K562 (cell line): ENCODE measurements around the gene XRRA1. TPM values are rescaled to one million over a fixed set of nuclear protein-coding genes. Genes with fewer than 3 reads are reported as not detected.

Experiments
- ARID1B ChIP-seq: fragments of 450-650 bp; IDR thresholded peaks from 2 replicates; pipeline ENCODE4 v1.6.1; 2016; ENCODE audit warnings: antibody characterized with exemption, mild to moderate bottlenecking, inconsistent platforms
- ATF7 ChIP-seq: fragments of 450-650 bp; IDR thresholded peaks from 2 replicates; pipeline ENCODE4 v1.7.1; 2014; ENCODE audit warnings: mild to moderate bottlenecking, moderate library complexity
- CHCHD3 ChIP-seq: fragments of 250-450 bp; sonication (Bioruptor Pico); IDR thresholded peaks from 2 replicates; pipeline ENCODE4 v2.1.2; 2022; ENCODE audit warnings: mild to moderate bottlenecking
- COPS2 ChIP-seq: fragments of 450-650 bp; conservative IDR thresholded peaks from 2 replicates; pipeline ENCODE4 v1.6.1; 2016; ENCODE audit warnings: mild to moderate bottlenecking, moderate library complexity
- CREB1 ChIP-seq, 2 experiments: sonication (generic) in 1 of 2; formaldehyde crosslinking in 1 of 2; IDR thresholded peaks; 2 replicates each; pipeline versions ENCODE4 v1.6.1 to v1.8.0; 2012 to 2022; ENCODE audit warnings: inconsistent platforms in 1 of 2, mild to moderate bottlenecking in 1 of 2, missing genetic modification reagents in 1 of 2, moderate library complexity in 1 of 2
- CXXC5 ChIP-seq: fragments of 250-450 bp; sonication (Bioruptor Pico); IDR thresholded peaks from 2 replicates; pipeline ENCODE4 v1.8.0; 2022; ENCODE audit warnings: inconsistent platforms, mild to moderate bottlenecking, moderate library complexity
- DPF2 ChIP-seq: fragments of 450-650 bp; IDR thresholded peaks from 2 replicates; pipeline ENCODE4 v1.6.1; 2016
- ELF2 ChIP-seq: fragments of 250-450 bp; sonication (Bioruptor Pico); IDR thresholded peaks from 2 replicates; pipeline ENCODE4 v1.5.0; 2021; ENCODE audit warnings: mild to moderate bottlenecking
- FOXJ2 ChIP-seq: fragments of 200-800 bp; sonication (Bioruptor generic); IDR thresholded peaks from 2 replicates; pipeline ENCODE4 v1.6.1; 2016; ENCODE audit warnings: missing genetic modification characterization, missing compliant biosample characterization
- FOXM1 ChIP-seq, 2 experiments: fragments of 450-650 bp in 1 of 2; sonication (generic) in 1 of 2; formaldehyde crosslinking in 1 of 2; IDR thresholded peaks; 2 replicates each; pipeline versions ENCODE4 v1.6.1 to v1.9.0; 2017 to 2022; ENCODE audit warnings: low read depth in 2 of 2, mild to moderate bottlenecking in 2 of 2, missing genetic modification reagents in 1 of 2, moderate library complexity in 1 of 2
- HEY1 ChIP-seq: fragments of 250-450 bp; sonication (Bioruptor Pico); IDR thresholded peaks from 2 replicates; pipeline ENCODE4 v1.5.0; 2020; ENCODE audit warnings: mild to moderate bottlenecking, moderate library complexity, borderline replicate concordance
- JUND ChIP-seq, 2 experiments: IDR thresholded peaks; 2 replicates in 1 of 2; 3 replicates in 1 of 2; pipeline ENCODE4 v1.6.1; 2011; ENCODE audit warnings: borderline replicate concordance in 2 of 2, low read depth in 2 of 2, low read length in 2 of 2, improper control_type of control experiment in 1 of 2, missing biosample characterization in 1 of 2, missing genetic modification characterization in 1 of 2, missing genetic modification reagents in 1 of 2
- LEF1 ChIP-seq: fragments of 450-650 bp; IDR thresholded peaks from 2 replicates; pipeline ENCODE4 v1.6.1; 2016; ENCODE audit warnings: mild to moderate bottlenecking
- MAFK ChIP-seq: IDR thresholded peaks from 2 replicates; pipeline ENCODE4 v1.6.1; 2011; ENCODE audit warnings: low read length, improper control_type of control experiment
- PML ChIP-seq: IDR thresholded peaks from 2 replicates; pipeline ENCODE4 v1.6.1; 2012; ENCODE audit warnings: low read length, inconsistent platforms
- ZNF316 ChIP-seq: fragments of 450-650 bp; IDR thresholded peaks from 2 replicates; pipeline ENCODE4 v1.6.1; 2016
- ZNF766 ChIP-seq: fragments of 200-800 bp; sonication (Bioruptor generic); conservative IDR thresholded peaks from 2 replicates; pipeline ENCODE4 v1.6.1; 2016; ENCODE audit warnings: missing genetic modification characterization, missing compliant biosample characterization
- ZSCAN29 ChIP-seq: fragments of 450-650 bp; IDR thresholded peaks from 2 replicates; pipeline ENCODE4 v1.6.1; 2017
- polyA plus RNA-seq, 8 experiments: library from polyadenylated mRNA; depleted of rRNA in 4 of 8; stranded (reverse) in 5 of 8; unstranded in 3 of 8; fragments of >200 nt; fragmentation: Nextera tagmentation in 2 of 8; fragmentation: Illumina TruSeq in 1 of 8; extraction: Ambion mirVana in 2 of 8; extraction: Trizol in 1 of 8; gene quantifications; 2 replicates each; pipeline versions ENCODE4 v1.2.1 to v1.2.3, GENCODE V29; 2011 to 2014; ENCODE audit warnings: inconsistent platforms in 1 of 8, missing spikeins in 1 of 8
- total RNA-seq, 7 experiments: library from RNA; depleted of rRNA in 6 of 7; stranded (reverse); fragments of >200 nt in 6 of 7; fragmentation: Illumina TruSeq in 2 of 7; extraction: Trizol in 2 of 7; gene quantifications; 2 replicates each; pipeline versions ENCODE4 v1.2.1 to v1.2.3, GENCODE V29; 2011 to 2021; ENCODE audit warnings: low replicate concordance in 1 of 7
- TF ChIP-seq, protein P1 (sequence below): IDR thresholded peaks from 3 replicates; pipeline ENCODE4 v1.6.1; 2011; ENCODE audit warnings: borderline replicate concordance, mild to moderate bottlenecking, moderate library complexity; ENCODE audit not compliant: insufficient read length; ENCODE audit errors: extremely low read depth
- TF ChIP-seq, protein P2 (sequence below): fragments of 450-650 bp; IDR thresholded peaks from 2 replicates; pipeline ENCODE4 v1.6.1; 2017; ENCODE audit warnings: antibody characterized with exemption, mild to moderate bottlenecking
- TF ChIP-seq, protein P3 (sequence below): fragments of 250-450 bp; sonication (Bioruptor Pico); IDR thresholded peaks from 2 replicates; pipeline ENCODE4 v1.8.0; 2022; ENCODE audit warnings: inconsistent platforms

The XRRA1 gene
- total and polyA plus RNA-seq, 9 of the 15 experiments (the other 6 are each of a cell fraction or from before 2014, with no cell fraction given), result 5.0 to 22.5 (median 16.0) TPM

DNA sequence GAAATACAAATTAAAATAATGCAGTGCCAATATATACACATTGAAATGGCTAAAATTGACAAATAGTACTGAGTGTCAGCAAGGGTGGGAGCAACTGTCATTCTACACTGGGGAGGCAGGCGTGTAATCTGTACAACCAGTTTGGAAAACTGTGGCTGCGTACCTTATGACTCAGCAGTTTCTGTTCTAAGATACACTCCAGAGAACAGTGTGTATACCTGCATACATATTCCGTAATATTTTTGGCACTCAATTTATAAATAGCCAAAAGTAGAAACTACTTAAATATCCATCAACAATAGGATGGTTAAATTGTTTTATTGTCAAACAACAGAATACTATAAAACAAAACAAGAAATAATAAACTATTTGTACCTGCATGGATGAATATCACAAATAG lies 142.6 kb downstream of the XRRA1 start (continued):
- TF ChIP-seq, protein P1, sequence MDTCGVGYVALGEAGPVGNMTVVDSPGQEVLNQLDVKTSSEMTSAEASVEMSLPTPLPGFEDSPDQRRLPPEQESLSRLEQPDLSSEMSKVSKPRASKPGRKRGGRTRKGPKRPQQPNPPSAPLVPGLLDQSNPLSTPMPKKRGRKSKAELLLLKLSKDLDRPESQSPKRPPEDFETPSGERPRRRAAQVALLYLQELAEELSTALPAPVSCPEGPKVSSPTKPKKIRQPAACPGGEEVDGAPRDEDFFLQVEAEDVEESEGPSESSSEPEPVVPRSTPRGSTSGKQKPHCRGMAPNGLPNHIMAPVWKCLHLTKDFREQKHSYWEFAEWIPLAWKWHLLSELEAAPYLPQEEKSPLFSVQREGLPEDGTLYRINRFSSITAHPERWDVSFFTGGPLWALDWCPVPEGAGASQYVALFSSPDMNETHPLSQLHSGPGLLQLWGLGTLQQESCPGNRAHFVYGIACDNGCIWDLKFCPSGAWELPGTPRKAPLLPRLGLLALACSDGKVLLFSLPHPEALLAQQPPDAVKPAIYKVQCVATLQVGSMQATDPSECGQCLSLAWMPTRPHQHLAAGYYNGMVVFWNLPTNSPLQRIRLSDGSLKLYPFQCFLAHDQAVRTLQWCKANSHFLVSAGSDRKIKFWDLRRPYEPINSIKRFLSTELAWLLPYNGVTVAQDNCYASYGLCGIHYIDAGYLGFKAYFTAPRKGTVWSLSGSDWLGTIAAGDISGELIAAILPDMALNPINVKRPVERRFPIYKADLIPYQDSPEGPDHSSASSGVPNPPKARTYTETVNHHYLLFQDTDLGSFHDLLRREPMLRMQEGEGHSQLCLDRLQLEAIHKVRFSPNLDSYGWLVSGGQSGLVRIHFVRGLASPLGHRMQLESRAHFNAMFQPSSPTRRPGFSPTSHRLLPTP, result no peak
- TF ChIP-seq ZNF316 (peak; percentile 99), HEY1 (CRISPR knock-in tag) (no peak), ARID1B (peak; percentile 83), JUND (IDR thresholded peaks at IDR 0.05; ENCODE audit: borderline replicate concordance, low read depth, low read length) (peak; percentile 84), JUND (tag; IDR thresholded peaks at IDR 0.05; ENCODE audit: borderline replicate concordance, low read depth, low read length) (peak; percentile 70; the same call in 1 of the 3 replicates), CXXC5 (CRISPR knock-in tag) (peak; percentile 83), ELF2 (CRISPR knock-in tag) (no peak), PML (no peak), LEF1 (no peak; the same call in 1 of the 2 replicates), CHCHD3 (CRISPR knock-in tag) (no peak), COPS2 (no peak), ZNF766 (no peak), FOXM1 (IDR thresholded peaks at IDR 0.05; ENCODE audit: low read depth) (no peak), FOXM1 (CRISPR knock-in tag; IDR thresholded peaks at IDR 0.05; ENCODE audit: low read depth) (no peak), FOXJ2 (tag) (no peak), ATF7 (no peak), CREB1 (IDR thresholded peaks at IDR 0.05) (peak; percentile 50; the same call in 1 of the 2 replicates), CREB1 (CRISPR knock-in tag; IDR thresholded peaks at IDR 0.05) (no peak), MAFK (peak; percentile 98), ZSCAN29 (peak; percentile 75; the same call in 1 of the 2 replicates), DPF2 (peak; percentile 86)
- TF ChIP-seq, protein P2, sequence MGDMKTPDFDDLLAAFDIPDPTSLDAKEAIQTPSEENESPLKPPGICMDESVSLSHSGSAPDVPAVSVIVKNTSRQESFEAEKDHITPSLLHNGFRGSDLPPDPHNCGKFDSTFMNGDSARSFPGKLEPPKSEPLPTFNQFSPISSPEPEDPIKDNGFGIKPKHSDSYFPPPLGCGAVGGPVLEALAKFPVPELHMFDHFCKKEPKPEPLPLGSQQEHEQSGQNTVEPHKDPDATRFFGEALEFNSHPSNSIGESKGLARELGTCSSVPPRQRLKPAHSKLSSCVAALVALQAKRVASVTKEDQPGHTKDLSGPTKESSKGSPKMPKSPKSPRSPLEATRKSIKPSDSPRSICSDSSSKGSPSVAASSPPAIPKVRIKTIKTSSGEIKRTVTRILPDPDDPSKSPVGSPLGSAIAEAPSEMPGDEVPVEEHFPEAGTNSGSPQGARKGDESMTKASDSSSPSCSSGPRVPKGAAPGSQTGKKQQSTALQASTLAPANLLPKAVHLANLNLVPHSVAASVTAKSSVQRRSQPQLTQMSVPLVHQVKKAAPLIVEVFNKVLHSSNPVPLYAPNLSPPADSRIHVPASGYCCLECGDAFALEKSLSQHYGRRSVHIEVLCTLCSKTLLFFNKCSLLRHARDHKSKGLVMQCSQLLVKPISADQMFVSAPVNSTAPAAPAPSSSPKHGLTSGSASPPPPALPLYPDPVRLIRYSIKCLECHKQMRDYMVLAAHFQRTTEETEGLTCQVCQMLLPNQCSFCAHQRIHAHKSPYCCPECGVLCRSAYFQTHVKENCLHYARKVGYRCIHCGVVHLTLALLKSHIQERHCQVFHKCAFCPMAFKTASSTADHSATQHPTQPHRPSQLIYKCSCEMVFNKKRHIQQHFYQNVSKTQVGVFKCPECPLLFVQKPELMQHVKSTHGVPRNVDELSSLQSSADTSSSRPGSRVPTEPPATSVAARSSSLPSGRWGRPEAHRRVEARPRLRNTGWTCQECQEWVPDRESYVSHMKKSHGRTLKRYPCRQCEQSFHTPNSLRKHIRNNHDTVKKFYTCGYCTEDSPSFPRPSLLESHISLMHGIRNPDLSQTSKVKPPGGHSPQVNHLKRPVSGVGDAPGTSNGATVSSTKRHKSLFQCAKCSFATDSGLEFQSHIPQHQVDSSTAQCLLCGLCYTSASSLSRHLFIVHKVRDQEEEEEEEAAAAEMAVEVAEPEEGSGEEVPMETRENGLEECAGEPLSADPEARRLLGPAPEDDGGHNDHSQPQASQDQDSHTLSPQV, result peak; percentile 60; the same call in 1 of the 2 replicates
- TF ChIP-seq, protein P3, sequence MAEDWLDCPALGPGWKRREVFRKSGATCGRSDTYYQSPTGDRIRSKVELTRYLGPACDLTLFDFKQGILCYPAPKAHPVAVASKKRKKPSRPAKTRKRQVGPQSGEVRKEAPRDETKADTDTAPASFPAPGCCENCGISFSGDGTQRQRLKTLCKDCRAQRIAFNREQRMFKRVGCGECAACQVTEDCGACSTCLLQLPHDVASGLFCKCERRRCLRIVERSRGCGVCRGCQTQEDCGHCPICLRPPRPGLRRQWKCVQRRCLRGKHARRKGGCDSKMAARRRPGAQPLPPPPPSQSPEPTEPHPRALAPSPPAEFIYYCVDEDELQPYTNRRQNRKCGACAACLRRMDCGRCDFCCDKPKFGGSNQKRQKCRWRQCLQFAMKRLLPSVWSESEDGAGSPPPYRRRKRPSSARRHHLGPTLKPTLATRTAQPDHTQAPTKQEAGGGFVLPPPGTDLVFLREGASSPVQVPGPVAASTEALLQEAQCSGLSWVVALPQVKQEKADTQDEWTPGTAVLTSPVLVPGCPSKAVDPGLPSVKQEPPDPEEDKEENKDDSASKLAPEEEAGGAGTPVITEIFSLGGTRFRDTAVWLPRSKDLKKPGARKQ, result peak; percentile 69; the same call in 1 of the 2 replicates
